Measurements from ENCODE around the gene ST7. TPM values are rescaled to one million over a fixed set of nuclear protein-coding genes. Genes with fewer than 3 reads are reported as not detected.
A peak's percentile ranks its signal among the peaks of the same experiment; 100 is the strongest.

The ST7 gene
- total RNA-seq, 1 donor from 2014 or later: 17.4 TPM

GRCh38 chr7:117124591-117125220, 171.4 kb downstream of the ST7 start:
- DNase-seq (ENCODE audit: low read depth): peak; percentile 95

- DNase-seq (ENCODE audit: low read depth): no peak
Measured at GRCh38 chr7:117126676-117127075, 173.4 kb downstream of the ST7 start.

GRCh38 chr7:117127585-117128168, 174.4 kb downstream of the ST7 start:
- peak; percentile 79 for DNase-seq (ENCODE audit: low read depth)

- DNase-seq (ENCODE audit: low read depth): no peak
Measured at GRCh38 chr7:117129521-117129955, 176.2 kb downstream of the ST7 start.

GRCh38 chr7:117130262-117130661, 177.0 kb downstream of the ST7 start:
- no peak for DNase-seq (ENCODE audit: low read depth)

- DNase-seq (ENCODE audit: low read depth): peak; percentile 60
Measured at GRCh38 chr7:117132321-117133120, 179.2 kb downstream of the ST7 start.

- DNase-seq (ENCODE audit: low read depth): no peak
Measured at GRCh38 chr7:117133125-117133524, 179.8 kb downstream of the ST7 start.

GRCh38 chr7:117134411-117134810, 181.1 kb downstream of the ST7 start:
- DNase-seq (ENCODE audit: low read depth): no peak

GRCh38 chr7:117134889-117135552, 181.7 kb downstream of the ST7 start:
- DNase-seq (ENCODE audit: low read depth): no peak

- DNase-seq (ENCODE audit: low read depth): no peak
Measured at GRCh38 chr7:117135553-117135891, 182.2 kb downstream of the ST7 start.

GRCh38 chr7:117137868-117138267, 184.6 kb downstream of the ST7 start:
- DNase-seq (ENCODE audit: low read depth): no peak

- no peak for DNase-seq (ENCODE audit: low read depth)
Measured at GRCh38 chr7:117138495-117138894, 185.2 kb downstream of the ST7 start.

- DNase-seq (ENCODE audit: low read depth): no peak
Measured at GRCh38 chr7:117138981-117139380, 185.7 kb downstream of the ST7 start.

GRCh38 chr7:117139397-117139984, 186.2 kb downstream of the ST7 start:
- no peak for DNase-seq (ENCODE audit: low read depth)

- DNase-seq (ENCODE audit: low read depth): no peak
Measured at GRCh38 chr7:117140921-117141320, 187.6 kb downstream of the ST7 start.

GRCh38 chr7:117143066-117143465, 189.8 kb downstream of the ST7 start:
- no peak for DNase-seq (ENCODE audit: low read depth)

- no peak for DNase-seq (ENCODE audit: low read depth)
Measured at GRCh38 chr7:117143580-117143979, 190.3 kb downstream of the ST7 start.

GRCh38 chr7:117145333-117145732, 192.0 kb downstream of the ST7 start:
- DNase-seq (ENCODE audit: low read depth): no peak

GRCh38 chr7:117146059-117146458, 192.8 kb downstream of the ST7 start:
- DNase-seq (ENCODE audit: low read depth): no peak

GRCh38 chr7:117146511-117146910, 193.2 kb downstream of the ST7 start:
- no peak for DNase-seq (ENCODE audit: low read depth)

GRCh38 chr7:117148971-117149370, 195.7 kb downstream of the ST7 start:
- no peak for DNase-seq (ENCODE audit: low read depth)

- no peak for DNase-seq (ENCODE audit: low read depth)
Measured at GRCh38 chr7:117149692-117150091, 196.4 kb downstream of the ST7 start.
